Coronary artery (tissue), 2 donors: ENCODE measurements around the gene NPHP1.
"Not testable (repeated sequence)": the region's sequence is repeated elsewhere in the genome, so short reads cannot be mapped to it uniquely, and the experiment has no call there.

ENCODE experiments used
- DNase-seq: peaks from one replicate; pipeline ENCODE4 v3.0.0-alpha.2; 2017; ENCODE audit warnings: low spot score
- H3K27ac ChIP-seq, 2 donors: fragments of 200-600 bp; sonication (generic); one replicate each; pipeline ENCODE4 v1.5.1; 2016 to 2019
- H3K4me3 ChIP-seq: fragments of 200-600 bp; sonication (generic); 2 replicates; pipeline ENCODE4 v1.5.1; 2016; ENCODE audit warnings: mild to moderate bottlenecking, moderate library complexity
- TF ChIP-seq, protein P1 (sequence below): fragments of 200-600 bp; sonication (generic); IDR thresholded peaks from one replicate; pipeline ENCODE4 v1.5.1; 2019; ENCODE audit warnings: antibody characterized with exemption

NPHP1 gene

DNA sequence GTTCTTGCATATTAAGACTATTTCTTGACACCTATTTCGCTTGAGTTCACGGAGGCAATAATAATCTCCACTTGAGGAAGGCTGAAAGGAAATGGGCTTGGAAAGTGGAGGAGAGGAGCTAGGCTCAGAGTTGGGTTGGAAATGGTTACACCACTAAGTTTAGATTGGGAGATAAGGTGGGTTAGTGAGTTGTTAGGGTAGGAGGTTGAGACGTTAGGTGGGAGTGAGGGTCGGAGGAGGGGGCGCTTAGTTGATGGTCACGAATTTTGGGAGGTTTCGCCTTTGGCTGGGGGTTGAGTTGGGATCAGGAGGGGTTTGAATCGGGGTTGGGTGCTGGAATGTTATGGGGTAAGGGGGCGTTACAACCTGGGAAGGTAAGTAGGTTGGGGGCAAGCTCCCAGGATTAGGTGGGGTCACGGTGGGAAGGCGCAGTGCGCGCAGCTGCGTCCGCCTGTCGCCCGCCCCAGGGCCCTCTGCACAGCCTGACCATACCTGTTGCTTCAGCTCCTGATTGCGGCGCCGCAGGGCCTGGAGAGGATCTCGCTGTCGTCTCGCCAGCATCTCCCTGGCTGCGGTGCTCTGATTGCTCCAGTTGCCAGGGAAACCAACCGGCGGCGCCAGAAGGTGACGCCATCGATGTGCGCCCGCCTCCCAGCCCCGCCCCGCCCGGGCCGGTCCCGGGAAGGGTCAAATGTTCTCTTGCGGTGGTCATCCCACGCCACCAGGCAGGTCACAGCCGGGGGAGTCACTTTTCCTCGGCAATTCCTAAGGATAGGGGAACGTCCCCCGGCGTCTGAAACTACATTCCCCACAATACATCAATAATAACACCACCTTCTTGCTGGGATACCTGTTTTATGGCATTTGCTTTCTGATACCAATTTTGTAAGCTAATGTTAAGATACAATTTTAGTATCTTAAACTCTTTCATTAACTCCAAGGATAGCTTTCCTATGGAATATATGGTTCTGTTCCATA lies at the start of gene NPHP1:
Gene NPHP1, minus strand, starts transcription at position 606 of the 978 bp plus-strand sequence. Its CDS starts 45 bp downstream, at position 561.
- peak within 1 kb of the TSS; percentile 93 for H3K4me3 ChIP-seq
- peak within 1 kb of the TSS; percentile 38 to 66 for H3K27ac ChIP-seq
- TF ChIP-seq, protein P1, sequence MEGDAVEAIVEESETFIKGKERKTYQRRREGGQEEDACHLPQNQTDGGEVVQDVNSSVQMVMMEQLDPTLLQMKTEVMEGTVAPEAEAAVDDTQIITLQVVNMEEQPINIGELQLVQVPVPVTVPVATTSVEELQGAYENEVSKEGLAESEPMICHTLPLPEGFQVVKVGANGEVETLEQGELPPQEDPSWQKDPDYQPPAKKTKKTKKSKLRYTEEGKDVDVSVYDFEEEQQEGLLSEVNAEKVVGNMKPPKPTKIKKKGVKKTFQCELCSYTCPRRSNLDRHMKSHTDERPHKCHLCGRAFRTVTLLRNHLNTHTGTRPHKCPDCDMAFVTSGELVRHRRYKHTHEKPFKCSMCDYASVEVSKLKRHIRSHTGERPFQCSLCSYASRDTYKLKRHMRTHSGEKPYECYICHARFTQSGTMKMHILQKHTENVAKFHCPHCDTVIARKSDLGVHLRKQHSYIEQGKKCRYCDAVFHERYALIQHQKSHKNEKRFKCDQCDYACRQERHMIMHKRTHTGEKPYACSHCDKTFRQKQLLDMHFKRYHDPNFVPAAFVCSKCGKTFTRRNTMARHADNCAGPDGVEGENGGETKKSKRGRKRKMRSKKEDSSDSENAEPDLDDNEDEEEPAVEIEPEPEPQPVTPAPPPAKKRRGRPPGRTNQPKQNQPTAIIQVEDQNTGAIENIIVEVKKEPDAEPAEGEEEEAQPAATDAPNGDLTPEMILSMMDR = no peak
- peak; percentile 85 for DNase-seq

DNA sequence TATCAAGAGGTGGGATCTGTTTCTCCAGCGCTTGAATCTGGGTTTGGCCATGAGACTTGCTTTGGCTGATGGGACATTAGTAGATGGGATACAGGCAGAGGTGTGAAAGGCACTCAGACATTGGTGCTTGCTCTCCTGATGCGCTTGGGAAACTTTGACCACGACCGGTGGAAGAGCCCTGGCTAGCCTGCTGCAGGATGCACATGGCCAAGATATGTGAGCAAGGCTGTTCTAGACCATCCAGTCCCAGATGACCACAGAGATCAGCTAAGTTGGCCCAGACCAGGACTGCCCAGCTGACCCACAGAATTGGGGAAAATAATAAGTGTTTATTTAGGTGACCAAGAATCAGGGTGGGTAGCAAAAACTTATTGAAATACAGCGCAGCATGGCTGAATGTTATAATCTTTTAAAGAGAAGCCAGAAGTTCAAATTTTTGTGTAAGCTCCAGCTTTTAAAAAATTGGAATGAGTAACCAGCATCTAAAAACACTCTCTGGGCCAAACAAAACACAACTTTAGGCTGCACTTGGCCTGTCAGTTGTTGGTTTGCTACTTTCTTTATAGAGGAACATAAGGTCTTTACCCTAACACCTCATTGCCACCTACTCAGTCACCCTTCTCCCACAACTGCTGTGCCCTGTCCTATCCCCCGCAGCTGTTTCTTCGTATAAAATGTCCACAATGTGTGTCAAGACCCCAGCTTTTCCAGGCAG lies 43.4 kb upstream of the NPHP1 start:
- DNase-seq = peak; percentile 50
- H3K27ac ChIP-seq, H3K4me3 ChIP-seq: not testable (repeated sequence)

DNA sequence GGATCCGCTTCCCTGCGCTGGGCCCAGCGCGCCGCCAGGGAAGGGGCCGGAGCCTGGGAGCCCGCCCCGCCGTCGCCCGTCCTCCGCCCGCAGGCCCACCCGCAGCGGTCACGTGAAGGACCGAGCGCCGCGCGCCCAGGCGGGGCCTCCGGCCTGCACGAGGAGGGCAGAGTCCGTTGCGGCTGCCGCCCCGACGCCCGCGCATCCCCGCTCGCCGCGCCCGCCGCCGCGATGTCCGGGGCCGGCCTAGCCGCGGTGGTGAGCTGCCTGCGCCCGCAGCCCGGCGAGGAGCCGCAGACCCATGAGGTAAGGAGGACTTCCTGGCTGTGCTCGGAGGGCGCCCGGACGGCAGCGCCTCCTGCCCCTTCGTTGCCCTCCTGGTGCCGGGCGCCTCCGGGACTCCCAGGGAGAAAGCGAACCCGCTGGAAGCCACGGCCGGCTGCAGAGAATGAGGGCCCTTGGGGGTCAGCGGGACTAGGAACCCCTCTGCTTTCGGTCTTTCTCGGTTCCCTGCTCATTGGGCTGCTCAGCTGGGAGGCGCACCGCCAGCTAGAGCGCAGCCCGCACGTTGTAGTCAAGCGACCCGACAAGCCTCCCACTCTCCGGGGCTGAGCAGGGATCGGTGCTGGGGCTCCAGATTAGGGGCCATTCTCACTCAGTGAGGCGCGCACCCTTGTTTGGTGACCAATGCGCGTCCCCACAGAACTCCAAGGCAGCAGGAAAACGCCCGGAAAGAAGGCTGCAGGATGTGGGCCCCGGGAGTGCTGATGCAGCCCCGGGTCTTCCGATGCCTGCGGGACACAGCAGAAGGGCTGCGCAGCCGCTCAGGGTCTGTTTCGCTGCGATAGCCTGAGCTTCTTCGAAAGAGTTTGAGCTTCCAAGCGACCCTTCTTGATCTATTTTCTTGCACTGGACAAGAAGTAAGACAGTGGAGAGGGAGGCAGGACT lies 40.9 kb upstream of the NPHP1 start:
- not testable (repeated sequence) for H3K4me3 ChIP-seq, H3K27ac ChIP-seq, DNase-seq

DNA sequence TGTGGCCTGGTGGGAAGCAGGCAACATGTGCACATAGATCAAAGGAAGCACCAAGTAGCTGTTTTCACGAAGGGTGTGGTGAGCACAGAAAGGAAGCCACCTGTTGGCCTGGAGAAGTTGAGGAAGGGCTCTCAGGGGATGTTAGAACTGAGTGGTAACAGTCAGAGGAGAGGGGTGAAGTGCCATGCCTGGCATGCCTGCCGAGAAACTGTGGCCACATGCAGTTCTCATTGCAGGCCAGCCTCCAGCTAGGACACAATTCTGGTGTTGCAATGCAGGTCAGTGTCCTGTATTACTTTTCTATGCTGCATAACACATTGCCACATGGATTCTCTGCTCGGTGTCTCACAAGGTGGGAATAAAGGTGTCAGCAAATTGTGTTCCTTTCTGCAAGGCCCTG lies 38.5 kb upstream of the NPHP1 start:
- H3K27ac ChIP-seq, H3K4me3 ChIP-seq, DNase-seq: not testable (repeated sequence)

DNA sequence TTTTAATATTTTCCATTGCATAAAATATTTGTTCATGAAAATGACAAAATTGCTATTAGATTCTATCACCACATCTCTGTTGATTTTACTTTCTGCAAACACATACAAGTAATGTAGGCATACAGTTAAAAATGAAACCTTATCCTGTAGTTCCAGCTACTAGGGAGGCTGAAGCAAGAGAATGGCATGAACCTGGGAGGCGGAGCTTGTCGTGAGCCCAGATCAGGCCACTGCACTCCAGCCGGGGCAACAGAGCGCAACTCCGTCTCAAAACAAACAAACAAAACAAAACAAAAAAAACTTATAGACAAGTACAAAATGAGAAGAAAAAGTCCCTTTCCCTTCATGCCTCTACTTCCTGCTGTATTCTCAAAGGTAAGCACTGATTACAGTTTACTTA lies 29.7 kb upstream of the NPHP1 start:
- not testable (repeated sequence) for H3K4me3 ChIP-seq, H3K27ac ChIP-seq, DNase-seq

DNA sequence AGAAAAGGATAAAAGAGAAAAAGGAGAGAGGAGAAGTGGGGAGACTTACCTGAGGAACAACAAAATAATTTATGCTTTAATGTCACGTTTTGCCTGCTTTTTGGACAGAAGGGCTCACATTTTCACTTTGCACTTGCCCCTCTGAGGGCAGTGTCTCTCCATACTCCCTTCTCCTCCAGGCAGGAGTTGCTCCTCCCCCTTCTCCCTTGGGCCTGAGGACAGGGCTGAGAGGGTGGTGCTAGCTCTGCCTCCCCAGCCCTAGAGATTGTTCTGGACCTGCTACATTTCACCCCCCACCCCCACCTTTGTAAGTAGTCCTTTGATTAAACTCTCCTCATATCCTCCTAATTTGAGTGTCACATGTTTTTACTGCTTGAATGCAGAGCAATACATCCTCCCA lies 25.1 kb upstream of the NPHP1 start:
- not testable (repeated sequence) for H3K27ac ChIP-seq, DNase-seq, H3K4me3 ChIP-seq

DNA sequence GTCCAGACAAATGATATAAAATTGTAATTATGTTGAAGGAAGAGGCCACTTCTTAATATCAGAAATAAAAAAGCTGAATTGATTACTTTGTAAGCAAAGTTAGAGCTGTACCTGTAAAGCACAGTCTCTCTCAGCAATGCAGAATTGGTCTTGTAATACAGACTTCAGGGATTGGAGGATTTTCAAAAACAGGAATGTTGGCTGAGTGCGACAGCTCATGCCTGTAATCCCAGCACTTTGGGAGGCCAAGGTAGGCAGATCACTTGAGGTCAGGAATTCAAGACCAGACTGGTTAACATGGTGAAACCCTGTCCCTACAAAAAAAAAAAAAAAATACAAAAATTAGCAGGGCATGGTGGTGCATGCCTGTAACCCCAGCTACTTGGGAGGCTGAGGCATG lies 17.8 kb upstream of the NPHP1 start:
- not testable (repeated sequence) for DNase-seq, H3K4me3 ChIP-seq, H3K27ac ChIP-seq

DNA sequence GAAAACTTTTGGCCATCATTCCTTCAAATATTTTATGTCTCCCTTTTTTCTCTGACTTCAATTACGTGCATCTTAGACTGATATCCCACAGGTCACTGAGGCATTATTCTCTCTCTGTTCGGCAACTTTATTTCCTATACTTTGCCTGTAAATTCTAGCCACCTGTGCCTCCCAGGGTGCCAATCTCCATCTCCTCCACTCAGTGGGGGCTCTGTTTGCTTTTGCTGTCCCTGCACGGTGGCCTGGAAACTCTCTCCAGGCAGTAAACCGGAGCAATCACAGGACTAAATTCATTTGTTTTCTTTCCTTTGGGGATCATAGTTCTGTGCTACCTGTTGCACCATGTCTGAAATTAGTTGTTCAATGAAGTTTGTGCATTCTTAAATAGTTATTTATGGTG lies 17.1 kb upstream of the NPHP1 start:
- Histone ChIP-seq H3K4me3 (no peak overlapping the region), H3K27ac (no peak overlapping the region)
- TF ChIP-seq, protein P1 = no peak
- DNase-seq = no peak

DNA sequence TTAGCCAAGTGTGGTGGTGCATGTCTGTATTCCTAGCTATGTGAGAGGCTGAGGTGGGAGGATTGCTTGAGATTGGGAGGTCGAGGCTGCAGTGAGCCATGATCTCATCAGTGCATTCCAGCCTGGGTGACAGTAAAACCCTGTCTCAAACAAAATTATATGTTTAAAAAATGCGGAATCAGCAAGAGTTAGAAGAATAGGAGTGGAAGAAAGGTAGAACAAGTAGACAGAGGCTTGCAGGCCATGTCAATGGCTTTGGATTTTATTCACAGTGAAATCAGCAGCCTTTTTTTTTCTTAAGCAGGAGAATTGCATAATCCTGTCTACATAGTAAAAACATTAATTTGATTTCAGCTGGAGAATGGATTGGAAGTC lies 15.4 kb upstream of the NPHP1 start:
- TF ChIP-seq, protein P1 = no peak
- Histone ChIP-seq H3K4me3 (no peak overlapping the region), H3K27ac (no peak overlapping the region)
- no peak for DNase-seq
